ENCODE results near the gene SPEF1.

Gene SPEF1

GRCh38 chr20:3729811-3730540 is 51.3 kb downstream of the SPEF1 start:
- peaks cover 3 to 59% (median 14%) of the 10 kb centered on the region in 5 experiments for H3K27me3 ChIP-seq (replicated peaks in 2 of 5; ENCODE audit: control insufficient read depth in 4 of 5, insufficient read depth in 5 of 5, low read length in 4 of 5)
- H3K27ac ChIP-seq (ENCODE audit: insufficient read depth in 1 of 2, low read depth in 1 of 2, low read length in 2 of 2, poor library complexity in 1 of 2, severe bottlenecking in 2 of 2), result no peak overlapping the region
- no peak overlapping the region for H3K4me3 ChIP-seq (ENCODE audit: control insufficient read depth in 1 of 7, extremely low read depth in 1 of 7, insufficient read depth in 4 of 7, low read depth in 2 of 7, low read length in 6 of 7)
- peaks cover 0 to 6% (median 2%) of the 10 kb centered on the region in 4 experiments for H3K4me1 ChIP-seq (ENCODE audit: control extremely low read depth in 1 of 4, control insufficient read depth in 4 of 4, insufficient read depth in 4 of 4, low read length in 3 of 4)
- POLR2A ChIA-PET, result no interaction called here
- DNase-seq, result no peak
- WGBS (ENCODE audit: insufficient coverage), result 86% methylated on average over 6 of the region's 8 CpGs
- CTCF ChIA-PET, result interaction anchor here (1.3 to 2.1 kb wide), 2 partner anchors 19 to 21 kb away, joined by 5 to 8 read pairs; no protein-coding TSS in a partner anchor
- no peaks in the 10 kb centered on the region for H3K36me3 ChIP-seq (ENCODE audit: control insufficient read depth in 4 of 4, insufficient read depth in 4 of 4, low read length in 3 of 4)
- H3K9me3 ChIP-seq (ENCODE audit: control extremely low read depth in 1 of 5, control insufficient read depth in 4 of 5, insufficient read depth in 2 of 5, low read depth in 1 of 5, low read length in 4 of 5), result no peaks in the 10 kb centered on the region

GRCh38 chr20:3729378-3729777 is 51.9 kb downstream of the SPEF1 start:
- peaks cover 3 to 59% (median 14%) of the 10 kb centered on the region in 5 experiments for H3K27me3 ChIP-seq (replicated peaks in 2 of 5; ENCODE audit: control insufficient read depth in 4 of 5, insufficient read depth in 5 of 5, low read length in 4 of 5)
- ChIA-PET CTCF (interaction anchor here (1.3 kb wide), 1 partner anchor 19 kb away, joined by 5 read pairs; no protein-coding TSS in a partner anchor), POLR2A (no interaction called here)
- peaks cover 0 to 6% (median 2%) of the 10 kb centered on the region in 4 experiments for H3K4me1 ChIP-seq (ENCODE audit: control extremely low read depth in 1 of 4, control insufficient read depth in 4 of 4, insufficient read depth in 4 of 4, low read length in 3 of 4)
- H3K27ac ChIP-seq (ENCODE audit: insufficient read depth in 1 of 2, low read depth in 1 of 2, low read length in 2 of 2, poor library complexity in 1 of 2, severe bottlenecking in 2 of 2), result no peak overlapping the region
- no peaks in the 10 kb centered on the region for H3K36me3 ChIP-seq (ENCODE audit: control insufficient read depth in 4 of 4, insufficient read depth in 4 of 4, low read length in 3 of 4)
- 92% methylated on average over 6 of the region's 6 CpGs for whole genome bisulfite sequencing (ENCODE audit: insufficient coverage)
- no peak for DNase-seq
- H3K4me3 ChIP-seq (ENCODE audit: control insufficient read depth in 1 of 7, extremely low read depth in 1 of 7, insufficient read depth in 4 of 7, low read depth in 2 of 7, low read length in 6 of 7), result no peak overlapping the region
- peaks cover 0 to 2% (median 0%) of the 10 kb centered on the region in 5 experiments for H3K9me3 ChIP-seq (ENCODE audit: control extremely low read depth in 1 of 5, control insufficient read depth in 4 of 5, insufficient read depth in 2 of 5, low read depth in 1 of 5, low read length in 4 of 5)

GRCh38 chr20:3728876-3729275 is 52.4 kb downstream of the SPEF1 start:
- H3K36me3 ChIP-seq (ENCODE audit: control insufficient read depth in 4 of 4, insufficient read depth in 4 of 4, low read length in 3 of 4), result no peaks in the 10 kb centered on the region
- peaks cover 3 to 58% (median 14%) of the 10 kb centered on the region in 5 experiments for H3K27me3 ChIP-seq (replicated peaks in 2 of 5; ENCODE audit: control insufficient read depth in 4 of 5, insufficient read depth in 5 of 5, low read length in 4 of 5)
- H3K4me1 ChIP-seq (ENCODE audit: control extremely low read depth in 1 of 4, control insufficient read depth in 4 of 4, insufficient read depth in 4 of 4, low read length in 3 of 4), result peaks cover 0 to 6% (median 2%) of the 10 kb centered on the region in 4 experiments
- H3K9me3 ChIP-seq (ENCODE audit: control extremely low read depth in 1 of 5, control insufficient read depth in 4 of 5, insufficient read depth in 2 of 5, low read depth in 1 of 5, low read length in 4 of 5), result peaks cover 0 to 2% (median 0%) of the 10 kb centered on the region in 5 experiments
- CTCF ChIA-PET, result interaction anchor here (1.3 kb wide), 1 partner anchor 18 kb away, joined by 5 read pairs; no protein-coding TSS in a partner anchor
- no peak overlapping the region for H3K4me3 ChIP-seq (ENCODE audit: control insufficient read depth in 1 of 7, extremely low read depth in 1 of 7, insufficient read depth in 4 of 7, low read depth in 2 of 7, low read length in 6 of 7)
- DNase-seq, result no peak
- POLR2A ChIA-PET, result no interaction called here
- 95% methylated on average over 3 of the region's 3 CpGs for WGBS (ENCODE audit: insufficient coverage)
- H3K27ac ChIP-seq (ENCODE audit: insufficient read depth in 1 of 2, low read depth in 1 of 2, low read length in 2 of 2, poor library complexity in 1 of 2, severe bottlenecking in 2 of 2), result no peak overlapping the region

GRCh38 chr20:3728354-3728753 is 52.9 kb downstream of the SPEF1 start:
- POLR2A ChIA-PET, result no interaction called here
- 100% methylated on average over 4 of the region's 5 CpGs for WGBS (ENCODE audit: insufficient coverage)
- Histone ChIP-seq H3K36me3 (ENCODE audit: control insufficient read depth in 4 of 4, insufficient read depth in 4 of 4, low read length in 3 of 4) (no peaks in the 10 kb centered on the region), H3K4me3 (ENCODE audit: control insufficient read depth in 1 of 7, extremely low read depth in 1 of 7, insufficient read depth in 4 of 7, low read depth in 2 of 7, low read length in 6 of 7) (no peak overlapping the region), H3K27me3 (replicated peaks in 2 of 5; ENCODE audit: control insufficient read depth in 4 of 5, insufficient read depth in 5 of 5, low read length in 4 of 5) (peaks cover under 1 to 53% (median 12%) of the 10 kb centered on the region in 5 experiments), H3K27ac (ENCODE audit: insufficient read depth in 1 of 2, low read depth in 1 of 2, low read length in 2 of 2, poor library complexity in 1 of 2, severe bottlenecking in 2 of 2) (no peak overlapping the region), H3K4me1 (ENCODE audit: control extremely low read depth in 1 of 4, control insufficient read depth in 4 of 4, insufficient read depth in 4 of 4, low read length in 3 of 4) (peaks cover 0 to 6% (median 2%) of the 10 kb centered on the region in 4 experiments), H3K9me3 (ENCODE audit: control extremely low read depth in 1 of 5, control insufficient read depth in 4 of 5, insufficient read depth in 2 of 5, low read depth in 1 of 5, low read length in 4 of 5) (peaks cover 0 to 2% (median 0%) of the 10 kb centered on the region in 5 experiments)
- DNase-seq, result no peak
- CTCF ChIA-PET, result interaction anchor here (1.4 kb wide), 1 partner anchor 39 kb away, joined by 3 read pairs; the partner anchor contains the start of gene ADISSP

Data from common myeloid progenitor, CD34-positive (primary cell).